Activated naive CD4-positive, alpha-beta T cell treated with anti-CD3 and anti-CD28 coated beads, Interleukin-2, amount 50 U/mL, for 72 hours (primary cell): ENCODE data around the gene ST6GAL1. TPM values are rescaled to one million over a fixed set of nuclear protein-coding genes. Genes with fewer than 3 reads are reported as not detected.
"Not testable (repeated sequence)": the region's sequence is repeated elsewhere in the genome, so short reads cannot be mapped to it uniquely, and the experiment has no call there.

Experiments used
- ATAC-seq, 2 donors: fragments of 150-1000 bp; cut with Tn5 transposase; 2 replicates each; pipeline ENCODE4 v1.10.0; 2021; ENCODE audit warnings: mild to moderate bottlenecking in 2 of 2, moderate library complexity in 2 of 2
- DNase-seq, 2 donors: peaks; one replicate each; pipeline ENCODE4 v3.0.0; 2021 to 2022; ENCODE audit warnings: low spot score in 2 of 2
- H3K27ac Mint-ChIP-seq, 2 donors: one replicate each; pipeline ENCODE4 v1.8.0; 2022; ENCODE audit warnings: mild to moderate bottlenecking in 2 of 2, mixed read lengths in 2 of 2
- H3K36me3 Mint-ChIP-seq, 2 donors: one replicate each; pipeline ENCODE4 v1.8.0; 2022; ENCODE audit warnings: mixed read lengths in 2 of 2
- H3K9me3 Mint-ChIP-seq, 2 donors: one replicate each; pipeline ENCODE4 v1.8.0; 2022; ENCODE audit warnings: mixed read lengths in 2 of 2
- total RNA-seq, 2 donors: library from RNA; stranded (reverse); gene quantifications; one replicate each; pipeline ENCODE4 v1.2.3, GENCODE V29; 2022

ST6GAL1 gene
- total RNA-seq, 2 donors from 2014 or later: 32.0 to 96.6 TPM

DNA sequence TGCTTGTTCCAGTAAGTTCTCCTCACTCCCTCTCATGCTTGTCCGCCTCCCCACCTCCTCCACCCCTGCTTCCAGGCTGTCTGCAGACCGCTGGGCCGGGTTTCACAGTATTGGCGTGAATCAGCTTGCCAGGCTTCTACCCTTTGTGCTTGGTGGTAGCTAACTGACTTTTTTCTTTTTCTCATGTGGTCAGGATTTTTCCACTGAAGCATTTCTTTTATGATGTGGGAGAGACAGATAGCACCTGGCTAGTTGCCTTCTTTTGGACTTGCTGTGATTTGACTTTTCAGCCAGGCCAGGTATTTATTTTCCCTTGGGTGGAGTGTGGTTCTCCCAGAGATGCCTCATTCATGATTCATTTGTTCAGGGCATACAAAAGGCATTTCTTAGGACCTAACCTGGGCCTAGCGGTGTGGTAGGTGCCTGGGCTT, 60.6 kb downstream of the ST6GAL1 start:
- DNase-seq (no peak), ATAC-seq (peak; percentile 29 to 82)
- Mint-ChIP-seq H3K27ac (peak overlapping the region; percentile 32 to 67), H3K36me3 (peaks cover 5 to 35% of the 10 kb centered on the region in 2 donors), H3K9me3 (peaks cover 0 to 4% of the 10 kb centered on the region in 2 donors)

DNA sequence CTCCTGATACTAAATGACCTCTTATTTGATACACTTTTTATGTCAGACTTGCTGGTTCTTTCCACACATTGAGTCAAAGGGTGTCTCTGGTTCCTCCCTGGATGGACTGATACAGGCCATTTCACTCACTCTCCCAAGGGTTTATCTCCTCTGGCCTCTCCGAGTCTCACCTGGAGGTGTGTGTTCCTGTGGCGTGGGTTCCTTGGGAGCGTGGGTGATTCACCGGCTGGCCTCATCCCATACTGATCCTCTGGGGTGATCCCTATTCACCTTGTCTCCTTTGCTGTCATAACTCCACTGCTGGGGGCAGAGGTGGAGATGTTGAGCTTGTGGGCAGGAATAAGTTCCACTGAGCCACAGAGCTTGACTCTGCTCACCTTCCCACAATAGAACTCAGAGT, 61.1 kb downstream of the ST6GAL1 start:
- DNase-seq (no peak), ATAC-seq (no peak)
- Mint-ChIP-seq H3K36me3 (peaks cover 5 to 33% of the 10 kb centered on the region in 2 donors), H3K9me3 (peaks cover 0 to 4% of the 10 kb centered on the region in 2 donors), H3K27ac (no peak overlapping the region)

DNA sequence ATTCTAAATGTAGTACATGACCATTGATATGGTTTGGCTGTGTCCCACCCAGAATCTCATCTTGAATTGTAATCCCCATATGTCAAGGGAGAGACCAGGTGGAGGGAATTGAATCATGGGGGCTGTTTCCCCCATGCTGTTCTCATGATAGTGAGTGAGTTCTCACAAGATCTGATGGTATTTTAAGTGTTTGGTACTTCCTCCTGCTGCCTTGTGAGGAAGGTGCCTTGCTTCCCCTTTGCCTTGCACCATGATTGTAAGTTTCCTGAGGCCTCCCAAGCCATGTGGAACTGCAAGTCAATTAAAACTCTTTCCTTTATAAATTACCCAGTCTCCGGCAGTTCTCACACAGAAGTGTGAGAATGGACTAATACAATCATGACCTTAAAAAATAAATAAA, 61.8 kb downstream of the ST6GAL1 start:
- ATAC-seq, DNase-seq, H3K27ac Mint-ChIP-seq, H3K9me3 Mint-ChIP-seq: not testable (repeated sequence)
- H3K36me3 Mint-ChIP-seq: peaks cover 10 to 33% of the 10 kb centered on the region in 2 donors

DNA sequence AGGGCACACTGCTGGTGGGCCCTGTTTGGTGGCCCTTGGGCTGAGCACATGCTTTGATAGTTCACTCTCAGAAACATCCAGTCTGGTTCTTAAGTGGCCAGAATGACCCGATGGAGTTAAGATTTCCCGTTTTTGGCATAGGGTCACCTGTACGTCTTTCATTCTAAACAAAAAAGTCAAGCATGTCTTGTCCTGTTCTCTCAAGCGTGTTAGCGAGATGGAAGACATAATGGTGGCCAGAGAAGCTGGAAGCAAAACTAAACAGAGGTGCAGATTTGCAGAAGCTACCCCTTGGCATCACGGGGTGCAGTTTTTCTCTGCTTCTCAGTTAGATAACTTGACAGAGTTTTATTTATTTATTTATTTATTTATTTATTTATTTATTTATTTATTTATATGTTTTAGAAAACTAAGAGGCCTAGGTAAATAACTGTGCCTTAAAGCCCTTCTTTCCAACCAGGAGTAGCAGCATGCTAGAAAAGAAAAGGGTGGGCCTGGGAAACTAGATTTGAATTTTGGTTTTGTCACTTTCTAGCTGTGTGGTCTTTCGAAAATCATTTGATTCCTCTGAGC, 63.0 kb downstream of the ST6GAL1 start:
- peaks cover 14 to 33% of the 10 kb centered on the region in 2 donors for H3K36me3 Mint-ChIP-seq

DNA sequence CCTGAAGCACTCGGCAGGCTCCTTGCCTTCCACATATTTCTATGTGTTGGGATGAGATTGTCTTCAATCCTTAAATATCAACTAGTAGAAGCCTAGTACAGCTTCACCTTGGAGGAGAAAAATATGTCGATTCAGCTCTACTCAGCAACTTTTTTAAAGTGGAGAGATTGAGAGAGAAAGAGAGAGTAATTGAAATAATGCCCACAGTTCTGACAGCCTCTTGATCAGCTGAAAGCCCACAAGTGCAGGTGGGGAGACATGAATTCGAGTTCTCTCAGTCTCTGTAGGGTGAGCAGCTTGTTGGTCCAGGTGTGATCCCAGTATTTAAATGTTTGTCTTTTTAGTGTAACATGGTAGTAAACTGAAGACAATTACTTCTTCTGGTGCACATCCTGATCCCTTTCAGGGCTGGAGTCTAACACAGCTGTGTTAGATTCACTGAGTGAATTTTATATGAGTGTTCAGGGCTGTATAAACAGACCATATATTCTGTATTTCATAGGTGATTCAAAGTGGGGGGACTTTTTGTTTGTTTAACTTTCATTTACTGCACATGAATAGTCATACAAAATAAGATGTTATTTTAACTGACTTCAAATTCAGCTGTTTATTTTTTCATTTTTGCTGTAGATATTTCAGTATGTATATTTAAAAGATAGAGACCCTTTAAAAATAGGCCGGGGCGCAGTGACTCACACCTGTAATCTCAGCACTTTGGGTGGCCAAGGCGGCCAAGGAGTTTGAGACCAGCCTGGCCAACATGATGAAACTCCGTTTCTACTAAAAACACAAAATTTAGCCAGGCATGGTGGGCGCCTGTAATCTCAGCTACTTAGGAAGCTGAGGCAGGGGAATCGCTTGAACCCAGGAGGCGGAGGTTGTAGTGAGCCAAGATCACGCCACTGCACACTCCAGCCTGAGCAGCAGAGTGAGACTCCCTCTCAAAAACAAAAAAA, 64.0 kb downstream of the ST6GAL1 start:
- H3K9me3 Mint-ChIP-seq: peaks cover 0 to under 1% of the 10 kb centered on the region in 2 donors
- ATAC-seq (peak in 1 of 2 donors; percentile 18), DNase-seq (no peak)
- H3K36me3 Mint-ChIP-seq: peaks cover 9 to 28% of the 10 kb centered on the region in 2 donors
- H3K27ac Mint-ChIP-seq: no peak overlapping the region

More for the DNA sequence above, 63.0 kb downstream of the ST6GAL1 start:
- DNase-seq (no peak), ATAC-seq (no peak)
- Mint-ChIP-seq H3K9me3 (peaks cover 0 to 4% of the 10 kb centered on the region in 2 donors), H3K27ac (no peak overlapping the region)

DNA sequence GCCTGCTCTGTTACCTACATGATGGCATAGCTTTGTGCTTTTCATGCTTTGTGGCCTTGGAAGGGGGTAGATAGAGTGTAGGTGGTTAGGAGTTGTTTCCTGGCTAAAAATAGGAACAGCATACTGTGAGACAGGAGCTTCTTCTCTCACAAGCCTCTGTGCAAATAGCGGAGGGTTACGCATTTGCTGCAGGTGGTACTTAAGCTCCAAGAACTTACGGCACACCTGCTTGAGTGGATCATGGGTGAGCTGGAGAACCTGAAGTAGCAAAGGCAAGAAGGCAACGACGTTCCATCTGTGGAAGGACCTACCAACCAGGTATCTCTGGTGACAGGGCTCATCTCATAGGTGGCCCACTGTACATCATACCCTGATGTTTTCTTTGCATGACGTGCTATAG, 66.0 kb downstream of the ST6GAL1 start:
- no peak overlapping the region for H3K27ac Mint-ChIP-seq
- no peaks in the 10 kb centered on the region for H3K9me3 Mint-ChIP-seq
- no peak for ATAC-seq
- H3K36me3 Mint-ChIP-seq: peaks cover 9 to 25% of the 10 kb centered on the region in 2 donors
- DNase-seq: no peak

DNA sequence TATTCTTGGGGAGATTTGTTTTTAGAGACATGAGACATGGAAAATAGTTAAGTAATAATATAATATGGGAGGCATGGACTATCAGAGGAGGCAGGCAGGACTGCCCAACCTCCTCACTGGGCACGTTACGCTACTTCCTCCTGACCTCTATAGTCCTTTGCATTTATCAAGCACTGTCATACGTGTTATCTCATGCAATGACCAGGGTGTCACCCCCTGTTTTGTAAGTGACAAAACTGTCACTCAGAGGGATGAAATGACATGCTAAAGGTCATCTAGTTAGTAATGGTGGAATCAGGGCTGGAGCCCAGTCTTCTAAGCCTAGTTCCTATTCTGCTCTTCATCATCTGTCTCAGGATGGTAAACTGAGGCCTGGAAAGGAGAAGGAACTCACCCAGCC, 66.7 kb downstream of the ST6GAL1 start:
- no peak for ATAC-seq
- peak overlapping the region in 1 of 2 donors; percentile 63 for H3K27ac Mint-ChIP-seq
- H3K36me3 Mint-ChIP-seq: peaks cover 9 to 22% of the 10 kb centered on the region in 2 donors
- no peak for DNase-seq
- H3K9me3 Mint-ChIP-seq: peaks cover 0 to 1% of the 10 kb centered on the region in 2 donors

DNA sequence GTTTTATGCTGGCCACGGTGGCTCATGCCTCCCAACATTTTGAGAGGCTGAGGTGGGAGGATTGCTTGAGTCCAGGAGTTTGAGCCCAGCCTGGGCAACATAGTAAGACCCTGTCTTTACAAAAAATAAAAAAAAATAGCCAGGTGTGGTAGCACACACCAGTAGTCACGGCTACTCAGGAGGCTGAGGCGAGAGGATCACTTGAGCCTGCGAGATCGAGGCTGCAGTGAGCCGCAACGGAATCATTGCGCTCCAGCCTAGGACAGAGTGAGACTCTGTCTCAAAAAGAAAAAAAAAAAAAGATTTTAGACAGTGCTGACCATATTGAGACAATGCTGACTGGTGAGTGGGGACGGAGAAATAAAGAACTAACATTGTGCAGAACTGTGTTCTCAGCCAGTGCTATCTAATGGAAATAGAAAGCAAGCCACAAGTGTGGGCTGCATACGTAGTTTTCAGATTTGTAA, 67.2 kb downstream of the ST6GAL1 start:
- Mint-ChIP-seq H3K27ac (peak overlapping the region; percentile 39 to 63), H3K36me3 (peaks cover 9 to 25% of the 10 kb centered on the region in 2 donors), H3K9me3 (peaks cover 0 to 6% of the 10 kb centered on the region in 2 donors)
- ATAC-seq: no peak
- DNase-seq: no peak

DNA sequence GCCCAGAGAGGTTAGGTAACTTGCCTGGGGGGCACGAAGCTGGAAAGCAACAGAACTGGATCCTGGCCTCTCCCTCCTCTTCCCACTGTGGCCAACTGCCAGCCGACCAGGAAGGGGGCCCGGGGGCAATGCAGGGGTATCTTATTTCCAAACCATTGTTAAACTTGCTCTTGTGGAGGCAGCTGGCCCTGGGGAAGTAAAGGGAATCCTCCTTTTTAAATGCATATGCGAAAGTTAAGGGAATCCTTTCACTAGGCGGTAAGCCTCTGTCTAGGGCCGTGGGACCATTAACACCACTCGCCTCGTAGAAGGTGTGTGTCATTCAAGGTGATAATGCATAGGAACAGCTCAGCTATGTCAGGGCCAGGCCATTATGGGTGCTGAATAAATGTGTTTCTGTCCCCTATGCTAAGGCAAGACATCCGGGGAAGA, 68.6 kb downstream of the ST6GAL1 start:
- no peak for ATAC-seq
- H3K27ac Mint-ChIP-seq: no peak overlapping the region
- no peak for DNase-seq
- H3K9me3 Mint-ChIP-seq: peaks cover 3 to 13% of the 10 kb centered on the region in 2 donors
- peaks cover 11 to 33% of the 10 kb centered on the region in 2 donors for H3K36me3 Mint-ChIP-seq

DNA sequence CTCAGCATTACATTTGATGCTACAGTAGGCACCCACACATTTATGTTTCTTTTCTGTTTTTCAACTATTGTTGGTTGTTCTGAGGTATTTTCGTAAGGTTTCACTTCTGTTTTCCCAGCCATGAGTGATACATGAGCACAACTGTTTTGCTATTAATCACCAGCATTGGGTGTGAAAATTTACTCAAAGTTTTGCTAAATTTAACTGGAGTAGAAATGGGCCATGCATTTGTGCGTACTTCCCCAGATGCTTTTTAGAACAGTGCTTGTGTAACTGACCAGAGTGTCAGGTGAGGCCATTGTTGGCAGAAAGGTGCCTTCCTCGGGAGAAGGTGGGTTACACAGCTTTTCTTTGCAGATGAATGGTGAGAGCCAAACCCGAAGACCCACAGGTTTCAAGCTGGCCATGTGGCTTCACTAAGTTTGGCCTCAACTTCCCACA, 70.4 kb downstream of the ST6GAL1 start:
- Mint-ChIP-seq H3K36me3 (peaks cover 16 to 44% of the 10 kb centered on the region in 2 donors), H3K27ac (peak overlapping the region; percentile 67 to 70), H3K9me3 (peaks cover 8 to 19% of the 10 kb centered on the region in 2 donors)
- peak; percentile 90 to 93 for ATAC-seq
- peak in 1 of 2 donors; percentile 23 for DNase-seq

DNA sequence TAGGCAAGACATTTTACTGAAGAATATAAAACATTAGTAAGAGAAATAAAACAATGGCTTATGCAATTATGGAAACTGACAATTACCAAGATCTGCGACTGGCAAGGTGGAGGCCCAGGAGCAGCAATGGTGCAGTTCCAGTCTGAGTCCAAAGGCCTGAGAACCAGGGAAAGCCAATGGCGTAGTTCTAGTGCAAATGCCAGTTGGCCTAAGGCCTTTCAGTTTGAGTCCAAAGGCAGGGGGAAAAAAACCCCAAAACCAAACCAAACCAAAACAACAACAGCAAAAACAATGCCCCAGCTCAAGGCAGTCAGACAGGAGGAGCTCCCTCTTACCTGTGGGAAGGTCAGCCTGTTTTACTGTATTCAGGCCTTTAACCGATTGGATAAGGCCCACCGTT, 72.6 kb downstream of the ST6GAL1 start:
- DNase-seq (no peak), ATAC-seq (no peak)
- Mint-ChIP-seq H3K36me3 (peaks cover 20 to 59% of the 10 kb centered on the region in 2 donors), H3K9me3 (peaks cover 13 to 24% of the 10 kb centered on the region in 2 donors), H3K27ac (no peak overlapping the region)

DNA sequence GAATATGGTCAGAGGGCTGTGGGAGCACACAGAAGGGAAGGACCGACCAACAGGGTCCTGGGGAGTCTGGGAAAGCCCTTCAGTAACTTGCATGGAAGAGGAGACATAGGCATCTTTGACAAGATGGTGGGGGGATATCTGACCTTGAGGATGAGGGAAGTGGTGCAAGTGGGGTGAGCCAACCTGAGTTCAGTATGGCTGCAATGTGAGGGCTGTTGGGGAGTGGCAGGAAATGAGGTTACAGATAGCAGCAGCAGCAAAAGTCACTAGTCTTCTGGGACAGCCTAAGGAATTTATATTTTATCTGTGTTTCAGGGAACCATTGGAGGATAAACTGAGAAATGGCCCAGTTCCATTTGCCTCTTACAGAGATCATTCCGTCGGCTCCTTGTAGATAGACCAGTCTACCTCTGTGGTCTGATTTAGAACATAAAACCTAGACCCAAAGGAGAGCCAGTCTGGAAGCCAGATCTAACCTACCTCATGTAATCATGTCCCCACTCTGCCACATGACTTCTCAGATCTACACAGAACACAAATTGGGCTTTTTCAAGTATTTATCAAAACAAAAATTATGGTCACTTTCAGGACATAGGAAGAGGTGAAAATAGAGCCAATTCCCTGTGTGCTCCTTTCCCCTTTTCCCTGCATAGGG, 75.6 kb downstream of the ST6GAL1 start:
- H3K36me3 Mint-ChIP-seq: peaks cover 24 to 65% of the 10 kb centered on the region in 2 donors
- no peak for DNase-seq
- H3K9me3 Mint-ChIP-seq: peaks cover 15 to 28% of the 10 kb centered on the region in 2 donors
- peak overlapping the region; percentile 59 to 61 for H3K27ac Mint-ChIP-seq
- ATAC-seq: no peak

DNA sequence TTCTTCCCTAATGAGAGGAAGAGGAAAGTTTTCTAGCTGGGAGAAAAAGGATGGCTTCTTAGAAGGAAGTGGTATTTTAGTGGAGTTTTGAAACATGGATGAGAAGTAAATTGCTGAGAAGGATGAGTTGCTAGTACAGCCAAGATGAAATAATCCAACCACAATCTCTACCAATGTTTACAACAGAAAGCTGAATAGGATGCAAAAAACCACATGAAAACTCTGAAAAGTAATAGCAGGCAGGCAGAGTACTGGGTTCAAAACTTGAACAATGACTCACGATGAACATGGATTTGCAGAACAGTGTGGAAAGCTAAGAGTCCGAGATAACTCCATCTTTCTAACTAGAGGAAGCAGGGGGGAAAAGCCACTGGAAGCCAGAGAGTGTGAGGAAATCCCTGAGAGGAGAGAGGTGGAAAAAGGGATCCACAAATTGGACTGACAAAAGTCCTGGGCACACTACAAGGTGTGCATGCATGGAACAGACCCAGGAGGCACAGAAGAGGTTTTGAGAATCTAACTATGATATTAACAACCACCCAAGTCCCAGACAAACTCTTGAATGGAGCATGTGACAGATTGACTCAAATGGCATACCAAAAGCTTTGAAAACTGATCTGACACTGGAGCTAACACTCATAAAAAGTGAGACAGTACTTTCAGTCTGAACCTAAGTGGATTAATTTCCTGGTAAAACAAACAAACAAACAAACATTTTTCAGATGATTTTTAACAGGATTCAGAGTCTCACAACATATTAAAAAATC, 76.7 kb downstream of the ST6GAL1 start:
- Mint-ChIP-seq H3K27ac (peak overlapping the region; percentile 11 to 17), H3K9me3 (peaks cover 15 to 27% of the 10 kb centered on the region in 2 donors), H3K36me3 (peaks cover 24 to 62% of the 10 kb centered on the region in 2 donors)
- DNase-seq (no peak), ATAC-seq (peak; percentile 84 to 92)

DNA sequence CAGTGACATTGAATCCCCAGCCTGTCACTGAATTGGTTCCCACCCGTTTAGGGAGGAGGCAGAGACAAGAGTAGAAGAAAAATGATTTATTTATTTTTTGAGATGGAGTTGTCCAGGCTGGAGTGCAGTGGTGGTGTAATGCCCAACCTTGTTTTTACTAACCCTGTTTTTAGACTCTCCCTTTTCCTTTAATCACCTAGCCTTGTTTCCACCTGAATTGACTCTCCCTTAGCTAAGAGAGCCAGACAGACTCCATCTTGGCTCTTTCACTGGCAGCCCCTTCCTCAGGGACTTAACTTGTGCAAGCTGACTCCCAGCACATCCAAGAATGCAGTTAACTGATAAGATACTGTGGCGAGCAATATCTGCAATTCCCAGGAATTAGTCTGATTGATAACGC, 80.1 kb downstream of the ST6GAL1 start:
- not testable (repeated sequence) for H3K9me3 Mint-ChIP-seq, H3K27ac Mint-ChIP-seq, DNase-seq, ATAC-seq
- peaks cover 17 to 39% of the 10 kb centered on the region in 2 donors for H3K36me3 Mint-ChIP-seq

DNA sequence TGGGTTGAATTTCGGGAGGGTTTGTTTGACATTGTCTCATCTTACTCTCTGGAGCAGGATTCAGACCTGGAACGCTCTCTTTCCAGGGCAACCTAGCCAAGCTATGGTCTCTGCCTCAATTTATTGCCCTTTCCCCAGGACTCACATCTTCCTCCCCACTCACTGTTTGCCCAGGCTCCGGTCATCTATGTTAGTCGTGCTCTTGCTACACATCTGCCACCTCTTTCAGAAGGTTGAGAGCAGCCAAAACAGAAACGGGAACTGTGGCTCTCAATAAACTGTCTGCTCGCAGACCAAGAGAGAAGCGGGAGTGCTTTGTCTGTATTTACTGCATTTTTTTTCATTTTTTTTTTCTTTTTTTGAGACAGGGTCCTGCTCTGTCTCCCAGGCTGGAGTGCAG, 81.6 kb downstream of the ST6GAL1 start:
- H3K36me3 Mint-ChIP-seq: peaks cover 14 to 31% of the 10 kb centered on the region in 2 donors
- H3K9me3 Mint-ChIP-seq: peaks cover 7 to 9% of the 10 kb centered on the region in 2 donors
- no peak for DNase-seq
- peak overlapping the region; percentile 61 to 91 for H3K27ac Mint-ChIP-seq
- peak in 1 of 2 donors; percentile 7 for ATAC-seq

DNA sequence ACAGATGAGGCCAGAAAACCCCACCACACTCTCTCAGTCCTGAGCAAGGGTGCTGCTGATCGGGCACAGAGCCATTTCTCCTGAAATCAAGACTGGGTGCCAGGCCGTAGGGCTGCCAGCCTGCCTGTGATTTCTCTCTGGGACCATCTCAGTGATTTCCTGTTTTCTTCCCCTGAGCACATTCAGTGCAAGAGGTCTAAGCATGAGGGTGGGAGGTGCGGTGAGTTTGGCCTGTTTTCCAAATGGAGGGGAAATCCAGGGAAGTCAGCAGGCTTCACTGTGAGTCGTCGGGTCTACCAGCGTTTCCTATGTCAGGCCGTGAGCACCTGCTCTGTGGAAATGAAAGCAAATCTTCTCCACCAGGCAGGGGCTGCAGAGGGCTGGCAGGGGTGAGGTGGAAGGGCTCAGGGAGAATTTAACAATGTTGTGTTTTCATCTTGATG, 82.3 kb downstream of the ST6GAL1 start:
- DNase-seq (peak; percentile 26 to 69), ATAC-seq (peak; percentile 73 to 85)
- peaks cover 7 to 24% of the 10 kb centered on the region in 2 donors for H3K36me3 Mint-ChIP-seq
- peaks cover 5 to 7% of the 10 kb centered on the region in 2 donors for H3K9me3 Mint-ChIP-seq
- peak overlapping the region; percentile 61 to 91 for H3K27ac Mint-ChIP-seq
